Type B pancreatic cell (in vitro differentiated cells): ENCODE measurements around the gene YPEL5. TPM values are rescaled to one million over a fixed set of nuclear protein-coding genes. Genes with fewer than 3 reads are reported as not detected.
"Not testable (repeated sequence)": the region's sequence is repeated elsewhere in the genome, so short reads cannot be mapped to it uniquely, and the experiment has no call there.

ENCODE experiments used
- DNase-seq: peaks from one replicate; pipeline ENCODE4 v3.0.0; 2021; ENCODE audit warnings: mixed read lengths; ENCODE audit not compliant: unreplicated experiment; ENCODE audit errors: extremely low spot score
- H3K27ac Mint-ChIP-seq: 2 replicates; pipeline ENCODE4 v1.8.0; 2021; ENCODE audit warnings: mild to moderate bottlenecking, mixed read lengths
- H3K27me3 Mint-ChIP-seq: 2 replicates; pipeline ENCODE4 v1.8.0; 2021; ENCODE audit warnings: mixed read lengths
- H3K36me3 Mint-ChIP-seq: 2 replicates; pipeline ENCODE4 v1.8.0; 2021; ENCODE audit warnings: mixed read lengths
- H3K4me1 Mint-ChIP-seq: one replicate; pipeline ENCODE4 v1.8.0; 2021; ENCODE audit warnings: mixed read lengths; ENCODE audit not compliant: unreplicated experiment
- H3K4me3 Mint-ChIP-seq: 2 replicates; pipeline ENCODE4 v1.8.0; 2021; ENCODE audit warnings: mild to moderate bottlenecking, mixed read lengths
- H3K9me3 Mint-ChIP-seq: 2 replicates; pipeline ENCODE4 v1.8.0; 2021; ENCODE audit warnings: mixed read lengths
- total RNA-seq: library from RNA; stranded (reverse); gene quantifications from 2 replicates; pipeline ENCODE4 v1.2.1, GENCODE V29; 2021; ENCODE audit warnings: low replicate concordance
- TF ChIP-seq, protein P1 (sequence below): fragments of 200-600 bp; sonication (generic); conservative IDR thresholded peaks from 2 replicates; pipeline ENCODE4 v1.5.0; 2021; ENCODE audit warnings: antibody characterized with exemption, mild to moderate bottlenecking

The YPEL5 gene
- total RNA-seq, 1 donor from 2014 or later = 55.0 TPM

DNA sequence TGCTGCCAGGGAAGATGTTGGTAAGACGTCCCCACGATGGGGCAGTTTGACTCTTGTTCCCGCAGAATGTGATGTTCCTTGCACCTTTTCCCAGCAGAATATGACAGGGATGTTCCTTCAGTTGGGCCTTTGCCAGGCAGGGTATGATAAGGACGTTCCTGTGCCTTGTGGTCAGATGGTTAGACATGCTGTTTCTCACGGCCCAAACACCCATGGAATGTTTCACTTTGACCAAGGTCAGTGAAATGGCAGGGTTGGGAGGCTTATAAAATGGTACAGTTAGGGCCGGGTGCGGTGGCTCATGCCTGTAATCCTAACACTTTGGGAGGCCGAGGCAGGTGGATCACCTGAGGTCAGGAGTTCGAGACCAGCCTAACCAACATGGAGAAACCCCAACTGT, 40.3 kb upstream of the YPEL5 start:
- Mint-ChIP-seq H3K9me3 (no peaks in the 10 kb centered on the region), H3K27me3 (peaks cover 2% of the 10 kb centered on the region), H3K27ac (no peak overlapping the region), H3K4me1 (no peaks in the 10 kb centered on the region), H3K4me3 (no peak overlapping the region), H3K36me3 (no peaks in the 10 kb centered on the region)
- TF ChIP-seq, protein P1, sequence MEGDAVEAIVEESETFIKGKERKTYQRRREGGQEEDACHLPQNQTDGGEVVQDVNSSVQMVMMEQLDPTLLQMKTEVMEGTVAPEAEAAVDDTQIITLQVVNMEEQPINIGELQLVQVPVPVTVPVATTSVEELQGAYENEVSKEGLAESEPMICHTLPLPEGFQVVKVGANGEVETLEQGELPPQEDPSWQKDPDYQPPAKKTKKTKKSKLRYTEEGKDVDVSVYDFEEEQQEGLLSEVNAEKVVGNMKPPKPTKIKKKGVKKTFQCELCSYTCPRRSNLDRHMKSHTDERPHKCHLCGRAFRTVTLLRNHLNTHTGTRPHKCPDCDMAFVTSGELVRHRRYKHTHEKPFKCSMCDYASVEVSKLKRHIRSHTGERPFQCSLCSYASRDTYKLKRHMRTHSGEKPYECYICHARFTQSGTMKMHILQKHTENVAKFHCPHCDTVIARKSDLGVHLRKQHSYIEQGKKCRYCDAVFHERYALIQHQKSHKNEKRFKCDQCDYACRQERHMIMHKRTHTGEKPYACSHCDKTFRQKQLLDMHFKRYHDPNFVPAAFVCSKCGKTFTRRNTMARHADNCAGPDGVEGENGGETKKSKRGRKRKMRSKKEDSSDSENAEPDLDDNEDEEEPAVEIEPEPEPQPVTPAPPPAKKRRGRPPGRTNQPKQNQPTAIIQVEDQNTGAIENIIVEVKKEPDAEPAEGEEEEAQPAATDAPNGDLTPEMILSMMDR = no peak
- DNase-seq = no peak

DNA sequence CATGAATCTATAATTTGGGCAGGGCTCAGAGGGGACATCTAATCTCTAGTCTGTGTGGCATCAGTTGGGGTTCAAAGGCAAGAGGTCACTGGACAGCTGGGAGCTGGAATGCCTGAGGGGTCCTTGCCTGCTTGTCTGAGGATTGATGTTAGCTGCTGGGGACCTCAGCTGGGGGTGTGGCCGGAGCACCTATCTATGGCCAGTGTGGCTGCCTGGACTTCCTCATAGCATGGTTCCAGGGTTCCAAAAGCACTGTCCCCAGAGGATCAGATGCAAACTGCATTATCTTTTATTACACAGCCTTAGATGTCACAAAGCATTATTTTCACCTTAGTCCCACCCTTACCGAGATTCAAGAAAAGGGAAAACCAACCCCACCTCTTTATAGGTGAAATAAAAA, 38.6 kb upstream of the YPEL5 start:
- no peaks in the 10 kb centered on the region for H3K4me1 Mint-ChIP-seq
- no peaks in the 10 kb centered on the region for H3K27me3 Mint-ChIP-seq
- H3K27ac Mint-ChIP-seq = no peak overlapping the region
- TF ChIP-seq, protein P1 = no peak
- H3K9me3 Mint-ChIP-seq = no peaks in the 10 kb centered on the region
- H3K4me3 Mint-ChIP-seq = no peak overlapping the region
- DNase-seq = no peak
- no peaks in the 10 kb centered on the region for H3K36me3 Mint-ChIP-seq

DNA sequence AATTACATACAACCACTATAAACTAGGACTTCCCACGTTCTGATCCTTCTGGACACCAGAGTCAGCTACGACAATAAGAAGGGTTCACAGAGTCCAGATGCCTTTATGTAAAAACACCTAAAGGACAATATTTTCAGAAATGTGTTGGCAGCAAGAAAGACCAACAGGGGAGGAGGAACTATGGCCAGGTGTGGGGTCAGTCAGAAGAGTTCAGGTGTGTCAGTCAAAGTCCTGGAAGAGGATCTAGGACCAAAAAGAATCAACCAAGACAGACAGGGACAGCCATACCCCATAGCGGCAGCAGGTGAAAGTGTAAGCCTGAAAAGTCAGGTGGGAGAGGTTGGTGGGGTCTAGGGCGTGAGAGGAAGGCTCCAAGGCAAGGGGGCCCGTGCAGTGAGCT, 38.0 kb upstream of the YPEL5 start:
- Mint-ChIP-seq H3K27me3 (peaks cover 4% of the 10 kb centered on the region), H3K4me3 (no peak overlapping the region), H3K9me3 (no peaks in the 10 kb centered on the region), H3K36me3 (no peaks in the 10 kb centered on the region), H3K4me1 (no peaks in the 10 kb centered on the region), H3K27ac (no peak overlapping the region)
- DNase-seq = no peak
- TF ChIP-seq, protein P1 = no peak

DNA sequence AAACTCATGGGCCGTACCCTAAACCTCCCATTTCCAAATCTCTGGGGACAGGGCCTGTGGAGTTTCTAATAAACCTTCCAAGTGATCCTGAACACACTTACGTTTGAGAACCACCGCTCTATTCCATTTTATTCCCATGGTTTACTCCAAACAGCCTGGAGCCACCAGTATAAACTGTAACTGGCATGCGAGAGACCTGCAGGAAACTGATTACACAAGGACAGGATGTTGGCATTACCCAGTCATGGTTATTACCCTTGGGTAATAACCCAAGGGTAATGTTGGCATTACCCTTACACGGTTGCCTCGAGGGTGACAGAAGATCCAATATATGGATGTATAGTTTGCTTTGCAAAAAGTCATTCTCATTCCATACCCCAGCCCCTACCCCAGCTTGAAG, 37.0 kb upstream of the YPEL5 start:
- Mint-ChIP-seq H3K27me3 (peaks cover 4% of the 10 kb centered on the region), H3K9me3 (no peaks in the 10 kb centered on the region), H3K36me3 (no peaks in the 10 kb centered on the region), H3K4me3 (no peak overlapping the region), H3K27ac (no peak overlapping the region), H3K4me1 (no peaks in the 10 kb centered on the region)
- TF ChIP-seq, protein P1 = no peak
- DNase-seq = no peak

DNA sequence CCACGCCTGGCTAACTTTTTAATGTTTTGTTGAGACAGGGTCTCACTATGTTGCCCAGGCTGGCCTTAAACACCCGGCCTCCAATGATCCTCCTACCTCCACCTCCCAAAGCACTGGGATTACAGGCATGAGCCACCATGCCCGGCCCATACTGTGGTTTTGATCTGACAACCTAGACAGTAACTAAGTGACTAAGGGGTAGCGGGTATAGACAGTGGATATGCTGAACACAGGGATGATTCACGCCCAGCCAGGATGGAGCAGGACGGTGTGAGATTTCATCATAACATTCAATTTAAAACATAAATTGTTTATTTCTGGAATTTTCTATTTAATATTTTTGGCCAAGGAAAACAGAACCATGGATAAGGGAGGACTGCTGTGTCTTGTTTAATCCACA, 36.0 kb upstream of the YPEL5 start:
- Mint-ChIP-seq H3K9me3 (no peaks in the 10 kb centered on the region), H3K4me1 (peaks cover 5% of the 10 kb centered on the region), H3K27me3 (peaks cover 8% of the 10 kb centered on the region), H3K27ac (no peak overlapping the region), H3K36me3 (no peaks in the 10 kb centered on the region), H3K4me3 (no peak overlapping the region)
- DNase-seq = no peak
- TF ChIP-seq, protein P1 = no peak

DNA sequence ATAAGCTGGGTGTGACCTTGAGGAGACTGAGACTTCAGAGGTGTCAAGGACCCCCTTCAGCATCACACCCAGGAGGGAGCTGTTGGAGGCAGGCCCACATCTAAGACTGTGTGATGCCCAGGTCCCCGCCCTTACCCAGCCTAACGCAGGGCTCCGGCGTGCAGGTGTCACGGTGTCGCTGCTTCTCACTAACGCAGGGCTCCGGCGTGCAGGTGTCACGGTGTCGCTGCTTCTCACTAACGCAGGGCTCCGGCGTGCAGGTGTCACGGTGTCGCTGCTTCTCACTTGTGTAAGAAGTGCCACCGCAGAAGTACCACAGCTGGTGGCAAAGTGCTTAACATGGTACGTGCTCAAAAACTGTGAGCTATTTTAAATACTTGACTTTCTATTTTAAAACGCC, 35.6 kb upstream of the YPEL5 start:
- H3K4me1 Mint-ChIP-seq, H3K36me3 Mint-ChIP-seq: not testable (repeated sequence)
- peaks cover 11% of the 10 kb centered on the region for H3K27me3 Mint-ChIP-seq

More for the DNA sequence above, 35.6 kb upstream of the YPEL5 start:
- not testable (repeated sequence) for DNase-seq, H3K27ac Mint-ChIP-seq, H3K9me3 Mint-ChIP-seq, H3K4me3 Mint-ChIP-seq
